Kidney capillary endothelial cell (primary cell): Measurements from ENCODE around the gene KCNE1.
"Not testable (repeated sequence)": the region's sequence is repeated elsewhere in the genome, so short reads cannot be mapped to it uniquely, and the experiment has no call there.

Source experiments
- DNase-seq: peaks from one replicate; pipeline ENCODE4 v3.0.0-alpha.2; 2018; ENCODE audit warnings: low spot score

Gene KCNE1

GRCh38 chr21:34407294-34407693, 104.7 kb downstream of the KCNE1 start:
- not testable (repeated sequence) for DNase-seq

GRCh38 chr21:34406676-34407075, 105.3 kb downstream of the KCNE1 start:
- not testable (repeated sequence) for DNase-seq

- not testable (repeated sequence) for DNase-seq
These were observed 105.9 kb downstream of the KCNE1 start for GRCh38 chr21:34406102-34406501.

- DNase-seq = not testable (repeated sequence)
These were observed 106.3 kb downstream of the KCNE1 start for GRCh38 chr21:34405686-34406085.

- not testable (repeated sequence) for DNase-seq
These were observed 107.3 kb downstream of the KCNE1 start for GRCh38 chr21:34404742-34405141.

GRCh38 chr21:34400522-34400921, 111.5 kb downstream of the KCNE1 start:
- not testable (repeated sequence) for DNase-seq
